Adrenal gland (tissue), 5 donors: Measurements from ENCODE around the gene CCNY.

ENCODE experiments used
- CTCF ChIP-seq, 6 experiments: fragments of 450-650 bp in 4 of 6; fragments of 200-600 bp in 2 of 6; sonication (generic) in 1 of 6; IDR thresholded peaks; 1 replicate in 5 of 6; 2 replicates in 1 of 6; pipeline versions ENCODE4 v1.5.1 to v1.8.0; 2016 to 2021; ENCODE audit warnings: antibody characterized with exemption in 6 of 6, mild to moderate bottlenecking in 2 of 6, moderate library complexity in 1 of 6
- POLR2A ChIP-seq, 2 donors: fragments of 450-650 bp; IDR thresholded peaks; one replicate each; pipeline ENCODE4 v1.6.1; 2017; ENCODE audit warnings: antibody characterized with exemption in 2 of 2, mild to moderate bottlenecking in 2 of 2, moderate library complexity in 1 of 2
- donor health status: DM: no; HTN: no; CAD: no.

- no peak for TF ChIP-seq POLR2A (IDR thresholded peaks at IDR 0.05)
- no peak for TF ChIP-seq CTCF (IDR thresholded peaks at IDR 0.05)
Observed at GRCh38 chr10:35446439-35446838, 110.1 kb downstream of the CCNY start.
